H54 (cell line): ENCODE results near the gene DNAAF3.

Source experiments
- DNase-seq: peaks from one replicate; pipeline ENCODE4 v3.0.0; 2011; ENCODE audit warnings: low spot score, mixed read lengths; ENCODE audit not compliant: insufficient read length
- FAIRE-seq: peaks from 3 replicates; lab custom pipeline; 2011; peaks lifted over from hg19 to GRCh38; lab: Jason Lieb, UNC
- POLR2A ChIP-seq: IDR thresholded peaks from 2 replicates; pipeline ENCODE4 v1.6.1; 2011; ENCODE audit warnings: low read depth, mild to moderate bottlenecking, low read length

Gene DNAAF3

DNA sequence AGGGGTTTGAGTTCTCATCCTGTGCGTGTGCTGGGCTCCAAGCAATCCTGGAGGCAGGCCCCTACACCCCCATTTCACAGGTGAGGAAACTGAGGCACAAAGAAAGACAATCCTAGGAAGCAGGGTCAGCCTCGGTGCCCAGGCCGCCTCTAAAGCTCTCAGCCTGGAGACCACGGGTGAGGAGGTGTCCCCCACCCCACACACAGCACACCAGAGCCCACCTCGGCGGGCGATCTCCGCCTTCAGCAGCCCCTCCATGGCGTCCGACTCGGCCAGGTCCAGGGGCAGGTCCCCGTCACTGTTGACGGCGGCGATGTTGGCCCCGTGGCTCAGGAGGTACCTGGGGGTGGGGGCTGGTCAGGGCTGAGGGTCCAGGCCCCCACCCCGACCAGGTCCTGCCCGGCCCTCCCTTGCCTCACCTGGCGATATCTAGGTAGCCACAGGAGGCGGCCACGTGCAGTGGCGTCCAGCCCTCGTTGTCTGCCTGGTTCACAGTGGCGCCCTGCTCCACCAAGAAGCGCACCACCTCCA lies 54.1 kb downstream of the DNAAF3 start:
- no peak for DNase-seq
- FAIRE-seq: no peak
- no peak for TF ChIP-seq POLR2A

DNA sequence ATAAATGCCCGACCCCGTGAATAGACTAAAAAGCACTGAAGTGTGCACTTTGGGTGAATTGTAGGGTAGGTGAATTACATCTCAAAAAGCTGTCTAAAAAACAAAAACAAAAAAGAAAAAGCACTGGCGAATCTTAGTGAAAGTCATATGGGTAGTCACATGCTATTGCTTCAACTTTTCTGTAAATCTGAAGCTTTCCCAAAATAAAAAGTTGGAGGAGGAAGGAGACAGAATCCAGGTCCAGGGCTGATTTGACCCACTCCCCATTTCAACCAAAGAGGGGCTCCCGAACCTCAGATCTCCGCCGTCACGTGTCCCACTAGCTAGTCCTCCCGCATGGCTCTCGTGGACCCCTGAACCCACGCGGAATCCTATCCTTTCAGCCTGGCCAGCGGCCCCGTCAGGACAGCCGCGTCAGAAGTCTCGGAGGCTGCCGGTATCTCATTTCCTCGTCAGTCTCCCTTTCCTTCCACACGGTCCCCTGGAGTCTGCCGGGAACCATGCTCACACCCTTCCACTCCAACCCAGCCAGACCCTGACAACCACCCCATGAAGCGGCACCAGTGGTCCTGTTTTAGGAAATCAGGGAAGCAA lies 55.1 kb downstream of the DNAAF3 start:
- DNase-seq (no peak), FAIRE-seq (no peak)
- no peak for TF ChIP-seq POLR2A

DNA sequence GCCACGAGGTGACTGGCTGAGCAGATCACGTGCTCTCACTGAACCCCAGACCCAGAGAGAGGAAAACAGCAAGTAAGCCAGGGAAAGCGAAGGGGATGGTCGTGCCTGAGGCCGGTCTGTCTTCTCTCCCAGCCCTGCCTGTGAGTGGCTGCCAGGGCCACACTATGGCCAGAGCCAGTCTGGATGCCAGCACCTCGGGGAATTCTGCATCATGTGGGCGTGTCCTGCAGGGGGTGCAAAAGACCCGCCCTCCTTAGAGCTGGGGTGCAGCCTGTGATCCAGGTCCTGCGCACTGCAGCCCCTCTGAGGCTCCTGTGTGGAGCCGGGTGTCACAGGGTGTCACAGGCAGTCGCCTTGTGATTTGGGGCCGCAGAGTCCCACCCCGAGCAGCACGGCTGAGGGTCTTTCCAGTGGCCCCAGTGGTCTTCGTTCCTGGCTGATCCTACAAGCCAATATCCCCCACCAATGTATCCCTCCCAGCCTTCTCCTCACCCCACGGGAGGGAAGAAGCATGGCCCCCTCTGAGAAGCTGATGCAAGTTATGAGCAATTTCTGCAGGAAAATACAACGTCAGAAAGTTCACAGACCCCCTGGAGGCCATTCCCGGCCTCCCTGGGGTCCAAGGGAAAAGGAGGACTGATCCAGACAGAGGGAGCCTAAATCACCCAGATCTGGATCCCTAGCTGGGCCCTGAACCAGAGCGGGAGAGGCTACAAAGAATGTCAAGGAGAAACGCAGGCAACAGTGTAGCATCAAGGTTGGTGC lies 56.7 kb downstream of the DNAAF3 start:
- TF ChIP-seq POLR2A: no peak
- FAIRE-seq (no peak), DNase-seq (no peak)
